Pons (tissue), 1 donor: ENCODE data around the gene CREB1.

ENCODE experiments used
- DNase-seq: peaks from one replicate; pipeline ENCODE4 v3.0.0-alpha.2; 2016; ENCODE audit warnings: low spot score

CREB1 gene

GRCh38 chr2:207504513-207505170 is 25.1 kb upstream of the CREB1 start:
- DNase-seq: no peak

- DNase-seq: no peak
These were observed 24.6 kb upstream of the CREB1 start for GRCh38 chr2:207505171-207505570.

- no peak for DNase-seq
These were observed 24.0 kb upstream of the CREB1 start for GRCh38 chr2:207505728-207506127.

GRCh38 chr2:207506426-207506825 is 23.3 kb upstream of the CREB1 start:
- no peak for DNase-seq

- DNase-seq: no peak
These were observed 19.6 kb upstream of the CREB1 start for GRCh38 chr2:207510148-207510547.

GRCh38 chr2:207511851-207512250 is 17.9 kb upstream of the CREB1 start:
- no peak for DNase-seq

GRCh38 chr2:207512356-207512755 is 17.4 kb upstream of the CREB1 start:
- DNase-seq: no peak

GRCh38 chr2:207513551-207514257 is 16.1 kb upstream of the CREB1 start:
- DNase-seq: no peak

- DNase-seq: no peak
These were observed 15.3 kb upstream of the CREB1 start for GRCh38 chr2:207514451-207514850.

- DNase-seq: no peak
These were observed 14.1 kb upstream of the CREB1 start for GRCh38 chr2:207515671-207516070.

- no peak for DNase-seq
These were observed 13.6 kb upstream of the CREB1 start for GRCh38 chr2:207516206-207516605.

- no peak for DNase-seq
These were observed 6.8 kb upstream of the CREB1 start for GRCh38 chr2:207523005-207523404.

GRCh38 chr2:207525296-207525695 is 4.5 kb upstream of the CREB1 start:
- no peak for DNase-seq

GRCh38 chr2:207528980-207529329 is 807 bp upstream of the CREB1 start:
- DNase-seq: peak; percentile 14

- peak; percentile 68 for DNase-seq
These were observed 634 bp downstream of the CREB1 start for GRCh38 chr2:207530160-207531031.

- peak; percentile 34 for DNase-seq
These were observed 1.5 kb downstream of the CREB1 start for GRCh38 chr2:207531032-207531952.

- DNase-seq: no peak
These were observed 2.9 kb downstream of the CREB1 start for GRCh38 chr2:207532676-207533075.

GRCh38 chr2:207533461-207534008 is 3.8 kb downstream of the CREB1 start:
- no peak for DNase-seq

GRCh38 chr2:207534417-207534816 is 4.7 kb downstream of the CREB1 start:
- DNase-seq: no peak

GRCh38 chr2:207539470-207539869 is 9.7 kb downstream of the CREB1 start:
- DNase-seq: no peak

- no peak for DNase-seq
These were observed 10.7 kb downstream of the CREB1 start for GRCh38 chr2:207540431-207540830.

- no peak for DNase-seq
These were observed 12.2 kb downstream of the CREB1 start for GRCh38 chr2:207541933-207542332.
